NCI-H748 treated with DMSO at 0.1 percent for 48 hours (cell line): Measurements from ENCODE around the gene PTPRF.
"Not testable (repeated sequence)": the region's sequence is repeated elsewhere in the genome, so short reads cannot be mapped to it uniquely, and the experiment has no call there.

Source experiments
- DNase-seq: peaks from one replicate; lab custom pipeline; 2025; lab: John Stamatoyannopoulos, UW

The PTPRF gene

GRCh38 chr1:43538143-43538487, 7.4 kb downstream of the PTPRF start:
- no peak for DNase-seq

DNA sequence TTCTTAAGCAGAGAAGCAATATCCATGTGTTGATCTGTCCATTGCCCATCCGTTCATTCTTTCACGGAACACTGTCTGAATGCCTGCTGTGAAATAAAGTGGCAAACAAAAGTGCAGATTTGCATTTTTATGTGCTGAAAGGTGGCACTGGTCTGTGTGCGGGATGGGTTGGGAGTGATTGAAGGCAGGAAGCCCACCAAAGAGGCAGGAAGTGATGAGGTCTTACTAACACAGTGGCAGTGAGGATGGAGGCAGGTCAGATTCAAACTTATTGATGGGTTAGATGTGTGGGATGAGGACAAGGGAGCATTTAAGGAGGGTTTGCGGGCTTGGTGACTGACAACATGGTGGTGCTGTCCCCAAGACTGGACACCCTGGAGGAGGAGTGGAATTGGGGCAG, 8.3 kb downstream of the PTPRF start:
- DNase-seq = no peak

GRCh38 chr1:43539726-43540434, 9.2 kb downstream of the PTPRF start:
- no peak for DNase-seq

DNA sequence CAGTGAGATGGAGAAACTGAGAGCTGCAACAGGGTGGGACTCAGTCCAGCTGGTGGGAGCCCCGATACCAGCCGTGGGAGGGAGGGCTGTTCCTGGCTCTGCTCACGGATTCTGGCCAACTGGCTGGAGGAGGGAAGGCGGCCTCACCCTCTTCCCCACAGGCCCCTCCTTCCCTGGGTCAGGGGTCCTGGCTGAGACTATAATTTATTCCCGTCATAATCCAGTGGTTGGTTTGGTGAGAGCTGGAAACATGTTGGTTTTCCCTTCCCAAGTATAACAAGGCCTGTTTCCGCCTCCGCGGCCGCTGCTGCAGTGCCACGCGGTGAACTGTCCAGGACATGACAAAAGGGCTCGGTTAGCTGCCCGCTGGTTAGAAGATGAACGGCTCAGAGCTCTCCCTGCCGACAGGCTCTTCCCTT, 10.0 kb downstream of the PTPRF start:
- no peak for DNase-seq

GRCh38 chr1:43541141-43541540, 10.5 kb downstream of the PTPRF start:
- DNase-seq = no peak

GRCh38 chr1:43541721-43542401, 11.2 kb downstream of the PTPRF start:
- DNase-seq = no peak

GRCh38 chr1:43542527-43543458, 12.1 kb downstream of the PTPRF start:
- no peak for DNase-seq

DNA sequence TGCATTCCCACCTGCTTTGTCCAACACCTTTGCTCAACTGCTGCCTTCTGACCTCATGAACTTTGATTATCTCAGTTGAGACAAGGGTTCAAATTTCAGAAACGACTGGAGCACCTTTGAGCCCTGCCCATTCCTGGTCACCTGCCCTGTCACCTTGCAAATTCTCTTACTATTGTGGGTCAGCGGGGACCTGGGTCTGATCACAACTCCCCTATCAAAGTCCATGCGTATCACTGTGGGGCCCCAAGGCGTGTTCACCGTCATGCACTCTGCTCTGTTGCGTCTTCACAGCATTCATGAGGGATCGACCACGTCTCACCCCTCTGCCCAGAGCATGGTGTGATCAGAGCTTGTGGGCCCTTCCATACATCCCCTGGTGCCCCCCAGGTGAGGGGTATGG, 12.9 kb downstream of the PTPRF start:
- no peak for DNase-seq

DNA sequence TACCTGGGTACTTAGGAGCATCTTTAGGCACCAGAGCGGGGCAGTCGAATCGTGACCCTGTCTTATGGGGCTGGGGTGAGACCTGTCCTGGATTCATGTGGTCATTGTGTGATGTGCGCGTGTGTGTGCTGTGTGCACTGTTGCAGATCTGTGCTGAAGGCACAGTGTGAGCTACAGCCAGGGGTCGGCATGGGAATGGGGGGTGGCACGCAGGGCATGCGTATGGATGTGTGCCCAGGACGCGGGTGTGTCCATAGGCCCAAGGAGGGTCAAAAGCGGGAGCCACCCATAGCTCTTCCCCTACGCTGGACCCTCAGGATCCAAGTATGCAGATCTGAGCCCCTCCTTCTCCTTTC, 14.6 kb downstream of the PTPRF start:
- DNase-seq = no peak

DNA sequence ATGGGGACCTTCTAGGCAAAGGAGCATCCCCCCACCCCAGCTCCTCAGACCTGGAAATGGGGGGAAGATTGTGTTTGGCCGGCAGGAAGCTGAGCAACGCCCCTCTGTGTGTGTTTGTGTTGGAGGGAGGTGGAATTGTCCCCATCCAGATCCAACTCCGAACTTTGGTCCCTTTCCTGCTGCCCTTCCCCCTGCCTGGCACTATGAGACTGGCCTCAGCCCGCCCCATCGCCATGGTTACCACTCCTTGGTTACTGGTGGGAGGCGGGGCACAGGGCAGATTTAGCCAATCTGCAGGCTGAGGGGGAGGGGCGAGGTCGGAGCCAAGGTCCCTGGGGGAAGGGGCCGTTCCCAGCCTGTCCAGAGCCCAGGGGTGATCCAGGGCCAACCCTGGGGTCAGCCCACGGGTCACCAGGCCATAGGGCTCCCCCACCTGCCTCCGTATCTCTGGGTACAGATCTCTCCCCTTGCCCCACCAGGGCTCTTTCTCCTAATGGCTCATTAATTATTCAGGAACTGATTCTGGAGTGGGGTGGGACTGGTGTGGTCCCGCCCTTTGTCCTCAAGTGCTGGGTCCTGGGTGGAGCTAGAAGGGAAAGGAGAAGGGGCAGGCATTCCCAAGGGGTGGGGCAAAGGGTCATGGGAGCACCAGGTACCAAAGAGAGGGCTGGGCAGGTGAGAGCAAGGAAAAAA, 15.2 kb downstream of the PTPRF start:
- peak; percentile 97 for DNase-seq

DNA sequence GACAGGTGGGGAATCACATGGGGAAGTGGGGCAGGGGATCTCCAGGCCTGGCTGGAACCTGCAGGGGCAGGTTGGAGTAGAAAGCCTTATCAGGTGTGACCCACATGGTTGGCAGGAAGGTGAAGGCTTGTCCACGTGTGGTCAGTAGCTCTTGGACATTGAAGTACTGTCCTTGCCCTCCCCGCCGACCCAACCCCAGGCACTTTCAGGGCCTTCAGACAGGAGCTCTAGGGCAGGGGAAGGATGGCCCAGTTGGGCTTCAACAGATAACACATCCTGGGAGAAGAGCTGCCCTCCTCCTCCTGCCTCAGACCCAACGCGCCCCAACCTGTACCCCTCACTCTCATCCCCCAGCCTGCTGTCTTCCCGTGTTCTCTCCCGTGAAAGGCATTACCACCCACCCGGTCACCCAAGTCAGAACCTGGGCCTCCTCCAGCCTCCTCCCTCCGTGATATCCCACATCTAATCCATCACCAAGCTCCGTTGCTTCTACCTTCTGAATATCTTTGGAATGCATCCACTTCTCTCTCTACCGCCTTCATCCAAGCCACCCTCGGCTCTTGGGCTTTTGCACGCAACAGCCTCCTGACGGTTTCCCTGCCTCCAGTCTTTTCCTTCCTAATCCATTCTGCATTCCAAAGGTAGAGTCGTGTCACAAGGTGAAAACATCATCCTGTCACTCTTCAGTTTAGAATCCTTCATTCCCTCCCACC, 15.9 kb downstream of the PTPRF start:
- DNase-seq = no peak

- DNase-seq = no peak
Measured at GRCh38 chr1:43547538-43548072, 16.9 kb downstream of the PTPRF start.

- DNase-seq = no peak
Measured at GRCh38 chr1:43548285-43549271, 17.9 kb downstream of the PTPRF start.

- not testable (repeated sequence) for DNase-seq
Measured at GRCh38 chr1:43549394-43549793, 18.7 kb downstream of the PTPRF start.

GRCh38 chr1:43549921-43550597, 19.4 kb downstream of the PTPRF start:
- DNase-seq = peak; percentile 100

- DNase-seq = no peak
Measured at GRCh38 chr1:43550598-43551246, 20.0 kb downstream of the PTPRF start.

DNA sequence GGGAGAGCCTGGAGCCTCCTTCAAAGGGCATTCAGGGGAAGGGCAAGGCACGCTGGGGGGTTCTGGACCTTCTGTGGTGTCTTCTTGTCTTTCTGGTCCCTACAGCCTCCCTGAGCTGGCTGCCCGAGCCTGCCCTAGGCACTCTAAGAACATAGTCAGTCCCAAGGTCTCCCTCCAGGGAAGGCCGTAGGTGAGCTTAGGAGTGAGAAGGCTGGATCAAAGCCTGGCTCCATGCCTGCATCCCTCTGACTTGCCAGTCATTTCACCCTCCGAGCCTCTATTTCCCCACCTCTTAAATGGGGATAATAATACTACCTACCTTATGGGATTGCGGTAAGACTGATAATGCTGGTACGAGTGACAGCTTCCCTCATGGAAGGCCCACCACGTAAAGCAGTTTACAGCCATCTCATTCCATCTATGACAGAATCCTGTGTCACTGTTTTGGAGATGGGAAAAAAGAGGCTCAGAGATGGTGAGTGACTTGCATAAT, 20.8 kb downstream of the PTPRF start:
- no peak for DNase-seq

- DNase-seq = no peak
Measured at GRCh38 chr1:43552059-43552742, 21.5 kb downstream of the PTPRF start.
